Colonic mucosa (tissue), 4 donors: ENCODE results near the gene AFF3. TPM values are rescaled to one million over a fixed set of nuclear protein-coding genes. Genes with fewer than 3 reads are reported as not detected.
"Not testable (repeated sequence)": the region's sequence is repeated elsewhere in the genome, so short reads cannot be mapped to it uniquely, and the experiment has no call there.

Source experiments
- DNase-seq: peaks from one replicate; pipeline ENCODE4 v3.0.0-alpha.2; 2020
- H3K27ac ChIP-seq: fragments of 200-600 bp; one replicate; pipeline ENCODE4 v1.8.0; 2021
- H3K27me3 ChIP-seq: fragments of 200-600 bp; one replicate; pipeline ENCODE4 v1.8.0; 2021
- H3K36me3 ChIP-seq: fragments of 200-600 bp; one replicate; pipeline ENCODE4 v1.8.0; 2021
- H3K4me1 ChIP-seq: fragments of 200-600 bp; one replicate; pipeline ENCODE4 v1.8.0; 2021; ENCODE audit warnings: mild to moderate bottlenecking
- H3K4me3 ChIP-seq: fragments of 200-600 bp; one replicate; pipeline ENCODE4 v1.8.0; 2021
- H3K9ac ChIP-seq, 2 donors: one replicate each; pipeline ENCODE4 v1.7.0; 2013; ENCODE audit warnings: control low read depth in 2 of 2, low read depth in 2 of 2, low read length in 2 of 2
- H3K9me3 ChIP-seq: fragments of 200-600 bp; one replicate; pipeline ENCODE4 v1.8.0; 2021
- CTCF ChIP-seq: fragments of 200-600 bp; IDR thresholded peaks from one replicate; pipeline ENCODE4 v1.8.0; 2022; ENCODE audit warnings: antibody characterized with exemption, mild to moderate bottlenecking
- intact Hi-C: fragments of 100-400 bp; cut with DNase I; formaldehyde crosslinking; loops from one replicate; pipeline ENCODE4 v1.14.1; 2022
- total RNA-seq, 2 donors: library from RNA; stranded (reverse); fragmentation: NEBNext Ultra II Directional in 1 of 2; extraction: Animal tissue kit (Norgen Biotek cat#: 25700) in 1 of 2; gene quantifications; one replicate each; pipeline ENCODE4 v1.2.1, GENCODE V29; 2021
- donor health status: healthy.
- donor health status: DM: no; HTN: no; CAD: no.
- donor health status: DM: no; HTN: no; CAD: no.

The AFF3 gene
- total RNA-seq, 2 donors from 2014 or later = 0.86 to 2.6 TPM

DNA sequence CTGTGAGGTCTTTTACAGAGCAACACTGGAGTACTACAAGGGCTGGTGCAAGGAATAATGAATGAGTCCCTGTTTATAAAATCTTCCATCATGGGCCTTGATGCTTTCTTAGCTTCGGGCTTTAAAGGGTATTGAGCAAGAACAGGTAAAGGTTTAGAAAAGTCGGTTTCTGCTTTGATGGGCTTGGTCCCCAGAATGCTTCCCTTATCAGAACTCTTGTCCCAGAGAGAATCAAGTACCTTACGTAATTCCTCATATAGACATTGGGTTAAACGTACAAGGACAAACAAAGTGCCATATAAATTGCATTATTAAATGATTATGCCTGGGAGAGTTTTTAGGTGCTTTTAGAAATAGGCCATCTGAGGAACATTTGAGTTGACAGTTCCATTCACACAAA, 628.0 kb downstream of the AFF3 start:
- Histone ChIP-seq H3K9ac (no peak overlapping the region), H3K4me3 (no peak overlapping the region), H3K36me3 (no peaks in the 10 kb centered on the region), H3K4me1 (no peaks in the 10 kb centered on the region), H3K27me3 (no peaks in the 10 kb centered on the region), H3K27ac (no peak overlapping the region), H3K9me3 (no peaks in the 10 kb centered on the region)
- TF ChIP-seq CTCF = no peak
- DNase-seq = no peak
- intact Hi-C loops = no loop called here

DNA sequence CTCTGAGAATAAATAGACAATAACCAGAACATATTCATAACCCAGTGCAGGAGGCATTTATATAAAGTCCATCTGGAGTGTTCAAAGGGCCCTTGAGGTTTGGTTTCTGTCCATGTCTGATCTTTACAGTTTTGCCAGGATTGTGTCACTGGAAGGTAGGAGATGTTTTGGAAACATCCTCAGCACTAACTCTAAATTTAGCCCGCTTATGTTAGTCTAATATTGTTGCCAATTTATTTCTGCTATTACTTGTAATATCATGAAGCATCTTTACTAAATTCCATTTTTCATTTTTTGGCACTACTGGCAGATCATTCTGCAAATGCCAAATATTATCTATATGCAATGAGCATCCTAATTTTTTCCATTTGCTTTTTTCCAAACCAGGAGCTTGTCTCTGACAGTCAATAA, 630.2 kb downstream of the AFF3 start:
- Histone ChIP-seq H3K36me3 (no peaks in the 10 kb centered on the region), H3K4me1 (no peaks in the 10 kb centered on the region), H3K9ac (no peak overlapping the region), H3K27ac (no peak overlapping the region), H3K9me3 (no peaks in the 10 kb centered on the region), H3K4me3 (no peak overlapping the region), H3K27me3 (no peaks in the 10 kb centered on the region)
- intact Hi-C loops = no loop called here
- TF ChIP-seq CTCF = no peak
- DNase-seq = no peak

DNA sequence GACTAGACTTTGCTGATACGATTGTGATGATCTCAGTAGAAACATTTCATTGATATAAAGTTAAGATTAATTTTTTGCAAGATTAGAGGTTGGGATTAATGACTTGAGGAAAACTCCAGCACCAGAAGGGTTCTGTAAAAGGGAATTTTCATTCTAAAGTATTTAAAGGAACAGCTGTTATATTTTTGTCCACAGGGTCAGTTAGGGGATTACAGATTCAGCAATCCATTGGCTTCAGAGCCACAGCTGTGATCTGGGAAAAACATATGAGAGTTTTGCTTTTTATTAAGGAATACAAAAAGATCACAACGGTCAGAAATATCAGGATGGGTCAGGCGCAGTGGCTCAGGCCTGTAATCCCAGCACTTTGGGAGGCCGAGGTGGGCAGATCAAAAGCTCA, 633.0 kb downstream of the AFF3 start:
- Histone ChIP-seq H3K27ac (no peak overlapping the region), H3K9me3 (no peaks in the 10 kb centered on the region), H3K27me3 (no peaks in the 10 kb centered on the region), H3K4me3 (no peak overlapping the region), H3K4me1 (no peaks in the 10 kb centered on the region), H3K36me3 (no peaks in the 10 kb centered on the region), H3K9ac (no peak overlapping the region)
- intact Hi-C loops = no loop called here
- DNase-seq = no peak
- no peak for TF ChIP-seq CTCF

DNA sequence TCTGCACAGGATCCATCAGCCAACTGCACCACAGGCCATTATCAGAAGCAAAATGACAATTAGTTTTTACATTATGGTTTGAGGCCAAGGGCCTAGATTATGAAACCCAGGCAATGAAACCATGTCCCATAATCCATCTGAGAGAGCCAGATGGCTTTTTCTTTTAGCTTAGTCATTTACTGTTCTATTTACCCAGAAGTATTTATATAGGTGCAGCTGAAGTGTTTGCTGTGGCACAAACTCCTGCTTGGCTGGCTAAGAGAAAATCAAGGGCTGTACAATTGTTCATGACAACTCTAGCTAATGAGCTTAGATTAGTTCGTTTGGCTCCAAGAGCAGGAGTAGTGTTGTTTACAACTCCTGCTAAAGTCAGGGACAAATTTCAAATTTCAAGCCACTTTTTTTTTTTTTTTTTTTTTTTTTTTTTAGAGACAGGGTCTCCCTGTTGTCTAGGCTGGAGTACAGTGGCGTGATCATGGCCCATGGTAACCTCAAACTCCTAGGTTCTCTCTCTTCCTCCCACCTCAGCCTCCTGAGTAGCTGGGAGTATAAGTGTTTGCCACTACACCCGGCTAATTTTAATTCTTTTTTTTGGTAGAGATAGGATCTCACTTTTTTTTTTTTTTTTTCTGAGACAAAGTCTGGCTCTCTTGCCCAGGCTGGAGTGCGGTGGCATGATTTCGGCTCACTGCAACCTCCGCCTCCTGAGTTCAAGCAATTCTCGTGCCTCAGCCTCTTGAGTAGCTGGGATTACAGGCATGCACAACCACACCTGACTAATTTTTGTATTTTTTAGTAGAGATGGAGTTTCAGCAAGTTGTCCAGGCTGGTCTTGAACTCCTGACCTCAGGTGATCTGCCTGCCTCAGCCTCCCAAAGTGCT, 634.2 kb downstream of the AFF3 start:
- no peaks in the 10 kb centered on the region for H3K36me3 ChIP-seq
- no peaks in the 10 kb centered on the region for H3K27me3 ChIP-seq
- H3K4me1 ChIP-seq = no peaks in the 10 kb centered on the region
- DNase-seq = no peak
- no peak overlapping the region for H3K4me3 ChIP-seq
- H3K9me3 ChIP-seq = no peaks in the 10 kb centered on the region
- TF ChIP-seq CTCF = no peak
- intact Hi-C loops = no loop called here
- no peak overlapping the region for H3K27ac ChIP-seq
- H3K9ac ChIP-seq = no peak overlapping the region

GRCh38 chr2:99504844-99505584, 637.4 kb downstream of the AFF3 start:
- Histone ChIP-seq H3K27me3 (no peaks in the 10 kb centered on the region), H3K4me1 (no peaks in the 10 kb centered on the region), H3K9ac (no peak overlapping the region), H3K4me3 (no peak overlapping the region), H3K9me3 (no peaks in the 10 kb centered on the region), H3K27ac (no peak overlapping the region), H3K36me3 (no peaks in the 10 kb centered on the region)
- TF ChIP-seq CTCF = no peak
- intact Hi-C loops = no loop called here
- no peak for DNase-seq

GRCh38 chr2:99503662-99504416, 638.6 kb downstream of the AFF3 start:
- peak overlapping the region; percentile 64 for H3K27ac ChIP-seq
- not testable (repeated sequence) for H3K9ac ChIP-seq

More at GRCh38 chr2:99503662-99504416, 638.6 kb downstream of the AFF3 start:
- H3K9me3 ChIP-seq, H3K36me3 ChIP-seq, intact Hi-C loops, H3K4me1 ChIP-seq, H3K27me3 ChIP-seq, H3K4me3 ChIP-seq: not testable (repeated sequence)
- peak; percentile 33 for DNase-seq
